ENCODE data around the gene CNTFR. TPM values are rescaled to one million over a fixed set of nuclear protein-coding genes. Genes with fewer than 3 reads are reported as not detected.
A peak's percentile ranks its signal among the peaks of the same experiment; 100 is the strongest.

CNTFR gene
- total RNA-seq, 6 experiments from 2014 or later: 0.71 to 12.5 (median 3.4) TPM

GRCh38 chr9:34620061-34620994 lies 30.8 kb upstream of the CNTFR start, which contains the start of gene DCTN3:
Gene DCTN3 (minus strand): TSS chr9:34620495. CDS start chr9:34620464, 31 bp downstream.
- Histone ChIP-seq H3K27ac (peak within 1 kb of the TSS in 2 of 3 donors; percentile 30 to 35), H3K4me1 (peaks cover 0 to 9% (median 3%) of the 10 kb centered on the region in 4 donors)
- ATAC-seq: peak; percentile 97 to 100 (median 100)

GRCh38 chr9:34615132-34615531 lies 25.6 kb upstream of the CNTFR start:
- H3K4me3 ChIP-seq: no peak overlapping the region
- peaks cover 0 to 32% (median 13%) of the 10 kb centered on the region in 4 donors for H3K4me1 ChIP-seq
- peaks cover 0 to 27% (median 5%) of the 10 kb centered on the region in 4 donors for H3K36me3 ChIP-seq

More at GRCh38 chr9:34620061-34620994, 30.8 kb upstream of the CNTFR start, which contains the start of gene DCTN3:
- DNase-seq: peak; percentile 89 to 95 (median 94)
- Histone ChIP-seq H3K27me3 (no peaks in the 10 kb centered on the region), H3K36me3 (peaks cover 0 to 27% (median 5%) of the 10 kb centered on the region in 4 donors), H3K4me3 (peak within 1 kb of the TSS; percentile 86 to 97 (median 87)), H3K9me3 (no peaks in the 10 kb centered on the region)
- peak; percentile 52 for TF ChIP-seq POLR2A (IDR thresholded peaks at IDR 0.05)
- TF ChIP-seq CTCF (IDR thresholded peaks at IDR 0.05): no peak
- 7% methylated on average over 26 of the region's 43 CpGs for WGBS (ENCODE audit: insufficient coverage, low coverage, low lambda C conversion rate, missing lambda C conversion rate)
- intact Hi-C loops (cut with DNase I): no loop called here

GRCh38 chr9:34612788-34613390 lies 23.4 kb upstream of the CNTFR start:
- WGBS (ENCODE audit: insufficient coverage, low coverage, low lambda C conversion rate, missing lambda C conversion rate): 0% methylated on average over 10 of the region's 15 CpGs
- Histone ChIP-seq H3K4me1 (peaks cover 0 to 24% (median 10%) of the 10 kb centered on the region in 4 donors), H3K36me3 (peaks cover 0 to 21% (median 4%) of the 10 kb centered on the region in 4 donors), H3K27ac (peak overlapping the region; percentile 86 to 89 (median 86)), H3K4me3 (peak overlapping the region; percentile 62 to 85 (median 74)), H3K27me3 (no peaks in the 10 kb centered on the region), H3K9me3 (no peaks in the 10 kb centered on the region)
- TF ChIP-seq POLR2A (IDR thresholded peaks at IDR 0.05) (no peak), CTCF (IDR thresholded peaks at IDR 0.05) (peak; percentile 74 to 85 (median 84))
- peak; percentile 74 to 76 (median 74) for ATAC-seq
- peak; percentile 76 to 82 (median 77) for DNase-seq
- intact Hi-C loops (cut with DNase I): no loop called here

More at GRCh38 chr9:34615132-34615531, 25.6 kb upstream of the CNTFR start:
- ATAC-seq (no peak), DNase-seq (no peak)
- Histone ChIP-seq H3K27me3 (no peaks in the 10 kb centered on the region), H3K9me3 (no peaks in the 10 kb centered on the region), H3K27ac (no peak overlapping the region)
- WGBS (ENCODE audit: insufficient coverage, low coverage, low lambda C conversion rate, missing lambda C conversion rate): 94% methylated on average over 2 of the region's 2 CpGs
- TF ChIP-seq POLR2A (IDR thresholded peaks at IDR 0.05): no peak
- no peak for TF ChIP-seq CTCF (IDR thresholded peaks at IDR 0.05)
- intact Hi-C loops (cut with DNase I): no loop called here
